ENCODE measurements around the gene LILRA6. TPM values are rescaled to one million over a fixed set of nuclear protein-coding genes. Genes with fewer than 3 reads are reported as not detected.

The LILRA6 gene
- total RNA-seq, 2 donors from 2014 or later: not detected

DNA sequence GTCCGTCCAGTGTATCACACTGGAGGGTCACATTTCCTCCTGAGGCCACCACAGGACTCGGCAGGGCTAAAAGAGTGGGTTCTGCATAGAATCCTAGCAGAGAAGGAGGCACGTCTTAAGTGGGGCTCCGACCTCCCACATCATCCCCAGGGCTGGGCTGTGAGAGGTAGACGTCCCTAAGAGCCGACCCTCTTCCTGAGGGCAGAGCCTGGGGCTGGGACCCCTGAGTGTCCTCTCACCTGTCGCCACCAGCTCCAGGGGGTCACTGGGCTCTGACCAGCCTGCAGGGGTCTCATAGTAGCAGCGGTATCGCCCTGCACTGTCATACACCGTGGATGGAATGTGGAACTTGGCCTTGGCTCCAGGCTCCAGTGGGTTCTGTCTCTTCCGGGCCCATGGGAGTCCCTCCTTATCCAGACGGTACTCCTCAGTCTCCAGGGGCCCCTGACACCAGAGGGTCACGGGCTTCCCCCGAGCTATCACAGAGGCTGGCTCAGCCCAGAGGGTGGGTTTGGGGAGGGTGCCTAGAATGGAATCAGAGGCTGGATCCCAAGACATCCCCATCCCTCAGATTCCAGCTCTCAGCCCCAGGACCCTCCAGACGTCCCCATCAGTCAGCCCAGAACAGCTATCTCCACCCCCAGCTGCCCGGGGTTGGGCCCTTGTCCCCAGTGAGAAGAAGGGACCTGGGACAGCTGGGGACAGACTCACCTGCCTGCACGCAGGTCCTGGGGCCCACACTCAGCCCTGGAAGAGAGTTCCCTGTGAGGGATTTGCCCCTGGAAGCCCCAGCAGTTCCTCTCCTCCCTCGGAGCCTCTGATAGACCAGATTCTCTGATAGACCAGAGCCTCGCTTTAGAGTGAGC lies 13.9 kb upstream of the LILRA6 start:
- no peak for TF ChIP-seq POLR2A (IDR thresholded peaks at IDR 0.05)
- TF ChIP-seq, protein P1, sequence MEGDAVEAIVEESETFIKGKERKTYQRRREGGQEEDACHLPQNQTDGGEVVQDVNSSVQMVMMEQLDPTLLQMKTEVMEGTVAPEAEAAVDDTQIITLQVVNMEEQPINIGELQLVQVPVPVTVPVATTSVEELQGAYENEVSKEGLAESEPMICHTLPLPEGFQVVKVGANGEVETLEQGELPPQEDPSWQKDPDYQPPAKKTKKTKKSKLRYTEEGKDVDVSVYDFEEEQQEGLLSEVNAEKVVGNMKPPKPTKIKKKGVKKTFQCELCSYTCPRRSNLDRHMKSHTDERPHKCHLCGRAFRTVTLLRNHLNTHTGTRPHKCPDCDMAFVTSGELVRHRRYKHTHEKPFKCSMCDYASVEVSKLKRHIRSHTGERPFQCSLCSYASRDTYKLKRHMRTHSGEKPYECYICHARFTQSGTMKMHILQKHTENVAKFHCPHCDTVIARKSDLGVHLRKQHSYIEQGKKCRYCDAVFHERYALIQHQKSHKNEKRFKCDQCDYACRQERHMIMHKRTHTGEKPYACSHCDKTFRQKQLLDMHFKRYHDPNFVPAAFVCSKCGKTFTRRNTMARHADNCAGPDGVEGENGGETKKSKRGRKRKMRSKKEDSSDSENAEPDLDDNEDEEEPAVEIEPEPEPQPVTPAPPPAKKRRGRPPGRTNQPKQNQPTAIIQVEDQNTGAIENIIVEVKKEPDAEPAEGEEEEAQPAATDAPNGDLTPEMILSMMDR (IDR thresholded peaks at IDR 0.05): no peak
- Histone ChIP-seq H3K4me1 (no peaks in the 10 kb centered on the region), H3K27ac (no peak overlapping the region), H3K9me3 (no peaks in the 10 kb centered on the region), H3K27me3 (no peaks in the 10 kb centered on the region), H3K4me3 (no peak overlapping the region), H3K36me3 (replicated peaks in 1 of 2; ENCODE audit: insufficient read depth in 1 of 2, low read depth in 2 of 2) (no peaks in the 10 kb centered on the region)
- DNase-seq (no peak), ATAC-seq (no peak)
- 53% methylated on average over 19 of the region's 19 CpGs; no CpG with 5 or more reads in 1 of the 2 donors for WGBS, 2 donors
- intact Hi-C loops (cut with DNase I): no loop called here

DNA sequence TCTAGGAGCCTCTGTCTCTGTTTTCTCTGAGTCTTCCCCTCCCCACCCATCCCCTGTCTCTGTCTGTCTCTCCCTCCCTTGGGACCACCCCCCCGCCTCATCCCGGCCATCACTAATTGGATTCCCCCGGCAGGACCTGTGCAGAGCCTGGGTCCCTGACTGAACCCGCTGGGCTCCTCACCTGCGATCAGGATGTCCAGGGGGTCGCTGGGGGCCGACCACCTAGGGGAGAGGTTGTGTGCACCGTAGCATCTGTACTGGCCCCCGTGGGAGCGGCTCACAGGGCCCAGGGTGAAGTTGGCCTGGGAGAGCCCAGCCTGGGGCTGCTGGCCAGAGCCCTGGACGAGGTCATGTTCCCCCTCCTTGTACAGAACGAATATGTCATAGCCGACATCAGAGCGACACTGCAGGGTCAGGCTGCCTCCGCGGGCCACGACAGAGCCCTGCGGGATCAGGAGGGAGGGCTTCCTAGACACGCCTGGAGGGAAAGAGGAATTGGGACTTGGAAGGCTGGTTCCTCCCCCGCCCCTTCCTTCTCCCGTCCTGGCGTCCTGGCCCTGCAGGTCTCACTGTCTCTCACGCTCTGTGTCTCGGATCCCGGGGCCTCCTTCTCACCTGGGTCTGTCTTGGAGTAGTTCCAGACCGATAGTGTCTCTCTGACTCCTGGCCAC lies 12.7 kb upstream of the LILRA6 start:
- H3K27me3 ChIP-seq: no peaks in the 10 kb centered on the region
- WGBS, 2 donors: 44 to 80% methylated on average over 2 to 23 of the region's 26 CpGs
- DNase-seq: no peak

DNA sequence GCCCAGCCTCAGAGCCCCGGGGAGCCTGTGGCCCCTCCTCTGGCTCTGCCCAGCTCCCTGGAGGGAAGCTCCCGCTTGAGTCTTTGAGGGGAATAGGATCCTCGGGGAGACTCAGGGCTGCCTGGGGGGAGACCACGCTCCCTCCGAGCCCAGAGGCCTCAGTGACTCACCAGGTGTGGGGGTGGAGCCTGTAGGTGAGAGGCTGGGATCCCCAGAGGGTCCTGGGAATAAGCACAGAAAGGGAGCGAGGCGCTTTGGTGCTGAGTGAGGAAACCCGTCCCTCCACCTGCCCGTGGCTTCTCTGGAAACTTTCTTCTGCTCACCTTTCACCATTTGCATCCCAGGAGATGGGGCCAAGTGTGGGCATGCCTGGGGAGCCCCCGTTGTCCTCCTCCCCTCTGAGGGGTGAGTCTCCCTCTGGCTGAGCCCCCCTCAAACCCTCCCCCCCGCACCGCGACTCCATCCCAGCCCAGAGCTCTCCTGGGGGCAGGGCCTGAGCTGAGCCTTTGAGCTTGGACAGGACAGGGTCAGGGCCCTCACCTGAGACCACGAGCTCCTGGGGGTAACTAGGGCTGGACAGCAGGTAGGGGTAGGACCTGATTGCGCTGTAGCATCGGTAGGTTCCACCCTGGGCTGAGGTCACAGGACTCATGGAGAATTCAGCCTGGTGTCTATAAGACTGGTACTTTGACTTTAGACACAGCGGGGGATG lies 11.8 kb upstream of the LILRA6 start:
- no peak for DNase-seq
- TF ChIP-seq, protein P1 (IDR thresholded peaks at IDR 0.05): no peak
- TF ChIP-seq POLR2A (IDR thresholded peaks at IDR 0.05): no peak
- Histone ChIP-seq H3K9me3 (no peaks in the 10 kb centered on the region), H3K4me1 (no peaks in the 10 kb centered on the region), H3K27ac (no peak overlapping the region), H3K27me3 (no peaks in the 10 kb centered on the region), H3K36me3 (replicated peaks in 1 of 2; ENCODE audit: insufficient read depth in 1 of 2, low read depth in 2 of 2) (no peaks in the 10 kb centered on the region), H3K4me3 (no peak overlapping the region)
- WGBS, 2 donors: 0 to 38% methylated on average over 2 to 17 of the region's 17 CpGs
- no peak for ATAC-seq
- intact Hi-C loops (cut with DNase I): no loop called here

More for the DNA sequence above, 12.7 kb upstream of the LILRA6 start:
- Histone ChIP-seq H3K36me3 (replicated peaks in 1 of 2; ENCODE audit: insufficient read depth in 1 of 2, low read depth in 2 of 2) (no peaks in the 10 kb centered on the region), H3K9me3 (no peaks in the 10 kb centered on the region), H3K4me1 (no peaks in the 10 kb centered on the region), H3K4me3 (no peak overlapping the region), H3K27ac (no peak overlapping the region)
- no peak for TF ChIP-seq POLR2A (IDR thresholded peaks at IDR 0.05)
- TF ChIP-seq, protein P1 (IDR thresholded peaks at IDR 0.05): no peak
- no peak for ATAC-seq
- intact Hi-C loops (cut with DNase I): no loop called here

DNA sequence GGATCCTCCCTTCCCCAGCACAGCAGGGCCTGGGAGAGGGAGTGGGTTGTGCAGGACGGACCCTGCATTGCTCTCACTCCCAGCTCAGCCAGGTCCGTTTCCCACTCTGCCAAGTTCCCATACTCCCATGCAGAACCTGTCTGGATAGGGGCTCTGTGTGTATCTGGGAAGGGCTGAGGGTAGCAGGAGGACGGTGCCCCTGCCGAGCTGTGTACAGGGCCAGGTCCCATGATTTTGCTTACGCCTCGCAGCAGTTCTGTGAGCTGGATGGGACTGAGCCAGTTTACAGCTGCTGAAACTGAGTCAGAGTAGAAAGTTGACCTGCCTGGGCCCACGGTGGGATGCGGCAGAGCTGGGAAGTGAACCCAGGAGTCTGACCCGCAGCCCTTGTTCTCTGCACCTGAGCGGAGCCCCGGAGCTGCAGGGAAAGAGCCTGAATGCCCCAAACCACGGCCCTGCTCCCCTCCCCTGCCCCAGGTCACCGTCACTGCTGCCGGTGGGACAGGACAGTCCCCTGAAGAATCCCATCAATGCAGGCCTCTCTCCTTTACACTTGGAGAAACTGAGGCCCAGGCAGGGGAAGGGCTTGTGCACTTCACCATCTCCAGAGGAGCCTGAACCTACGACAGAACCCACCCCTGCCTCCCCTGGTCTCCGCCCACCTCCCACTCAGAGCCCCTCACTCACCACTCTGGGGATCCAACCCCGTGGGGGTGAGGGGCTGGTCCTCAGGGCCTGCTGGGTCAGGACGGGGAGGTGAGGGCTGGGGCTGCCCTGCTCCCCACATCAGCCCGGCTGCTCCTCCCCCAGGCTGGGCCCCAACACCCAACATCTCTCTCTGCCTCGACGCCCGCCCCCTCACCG lies 11.0 kb upstream of the LILRA6 start:
- DNase-seq: no peak
- TF ChIP-seq POLR2A (IDR thresholded peaks at IDR 0.05): no peak
- TF ChIP-seq, protein P1 (IDR thresholded peaks at IDR 0.05): no peak
- WGBS, 2 donors: 56 to 69% methylated on average over 11 to 23 of the region's 23 CpGs

More for the DNA sequence above, 11.0 kb upstream of the LILRA6 start:
- Histone ChIP-seq H3K27ac (no peak overlapping the region), H3K4me1 (no peaks in the 10 kb centered on the region), H3K9me3 (no peaks in the 10 kb centered on the region), H3K4me3 (no peak overlapping the region), H3K27me3 (no peaks in the 10 kb centered on the region), H3K36me3 (replicated peaks in 1 of 2; ENCODE audit: insufficient read depth in 1 of 2, low read depth in 2 of 2) (no peaks in the 10 kb centered on the region)
- ATAC-seq: no peak
- intact Hi-C loops (cut with DNase I): no loop called here

Data from body of pancreas (tissue), 4 donors.